Endothelial cell of umbilical vein (primary cell): ENCODE data around the gene TRAP1. TPM values are rescaled to one million over a fixed set of nuclear protein-coding genes. Genes with fewer than 3 reads are reported as not detected.

ENCODE experiments used
- BruUV-seq: library from RNA; stranded (reverse); fragments of 400-500 nt; replicated peaks from 2 replicates; lab custom pipeline; 2021; lab: Mats Ljungman, UMichigan
- CTCF ChIA-PET: fragments of 300-600, 350-600 bp; sonication (Branson Sonifier 250); formaldehyde crosslinking; loops from one replicate; lab custom pipeline; 2021; ENCODE audit warnings: antibody characterized with exemption, inconsistent platforms; lab: Charles Lee
- POLR2A ChIA-PET: fragments of 300-600, 350-600 bp; sonication (Branson Sonifier 250); formaldehyde crosslinking; loops from one replicate; lab custom pipeline; 2021; ENCODE audit warnings: antibody characterized with exemption, inconsistent platforms; lab: Charles Lee
- DNase-seq: peaks from one replicate; pipeline ENCODE4 v3.0.0-alpha.2; 2011; ENCODE audit warnings: low read depth, low spot score
- FAIRE-seq: peaks from 2 replicates; lab custom pipeline; 2011; peaks lifted over from hg19 to GRCh38; lab: Jason Lieb, UNC
- H2AFZ ChIP-seq: 2 replicates; pipeline ENCODE4 v1.6.0; 2012; ENCODE audit warnings: low read depth, low read length, control low read depth, inconsistent platforms
- H3K27ac ChIP-seq: 2 replicates; pipeline ENCODE4 v1.5.1; 2011; ENCODE audit warnings: low read depth, mild to moderate bottlenecking, control low read depth, low read length, moderate library complexity; ENCODE audit not compliant: insufficient read depth
- H3K27me3 ChIP-seq, 2 experiments: 2 replicates each; pipeline versions ENCODE4 v1.6.0 to v1.6.1; 2011; ENCODE audit warnings: low read length in 2 of 2, mixed read lengths in 1 of 2; ENCODE audit not compliant: control insufficient read depth in 2 of 2, insufficient read depth in 2 of 2
- H3K36me3 ChIP-seq, 2 experiments: 2 replicates in 1 of 2; 3 replicates in 1 of 2; pipeline ENCODE4 v1.5.1; 2011; ENCODE audit warnings: low read length in 2 of 2, mild to moderate bottlenecking in 1 of 2, moderate library complexity in 1 of 2; ENCODE audit not compliant: control insufficient read depth in 2 of 2, insufficient read depth in 2 of 2; ENCODE audit errors: extremely low read depth in 1 of 2
- H3K4me1 ChIP-seq: 3 replicates; pipeline ENCODE4 v1.5.1; 2011; ENCODE audit warnings: mild to moderate bottlenecking, low read length; ENCODE audit not compliant: control insufficient read depth, insufficient read depth; ENCODE audit errors: extremely low read depth
- H3K4me2 ChIP-seq: 2 replicates; pipeline ENCODE4 v1.6.1; 2011; ENCODE audit warnings: low read length, control low read depth, mixed read lengths; ENCODE audit not compliant: insufficient read depth
- H3K4me3 ChIP-seq, 3 experiments: fragments of 200-600 bp in 1 of 3; sonication (generic), shearing (Covaris generic) in 1 of 3; replicated peaks in 1 of 3; 2 replicates each; pipeline ENCODE4 v1.5.1; 2011 to 2016; ENCODE audit warnings: control low read depth in 3 of 3, low read length in 3 of 3, mild to moderate bottlenecking in 2 of 3, inconsistent platforms in 1 of 3, low read depth in 1 of 3, moderate library complexity in 1 of 3; ENCODE audit not compliant: insufficient read depth in 1 of 3
- H3K79me2 ChIP-seq: 2 replicates; pipeline ENCODE4 v1.6.0; 2012; ENCODE audit warnings: low read length, inconsistent platforms; ENCODE audit not compliant: control insufficient read depth, insufficient read depth
- H3K9ac ChIP-seq: replicated peaks from 2 replicates; pipeline ENCODE3; 2011; ENCODE audit warnings: low read length, control low read depth; ENCODE audit not compliant: insufficient read depth; ENCODE audit errors: extremely low read depth
- H3K9me1 ChIP-seq: replicated peaks from 3 replicates; pipeline ENCODE4 v1.6.0; 2011; ENCODE audit warnings: mild to moderate bottlenecking, low read length; ENCODE audit not compliant: control insufficient read depth, insufficient read depth; ENCODE audit errors: extremely low read depth
- H3K9me3 ChIP-seq: replicated peaks from 2 replicates; pipeline ENCODE4 v1.5.1; 2012; ENCODE audit warnings: low read length, inconsistent platforms; ENCODE audit not compliant: control insufficient read depth, insufficient read depth
- H4K20me1 ChIP-seq: replicated peaks from 2 replicates; pipeline ENCODE3; 2011; ENCODE audit warnings: mild to moderate bottlenecking, low read length; ENCODE audit not compliant: control insufficient read depth, insufficient read depth; ENCODE audit errors: extremely low read depth
- CTCF ChIP-seq, 2 donors: IDR thresholded peaks; 1 replicate in 1 of 2; 2 replicates in 1 of 2; pipeline ENCODE4 v1.5.1; 2011; ENCODE audit warnings: low read length in 2 of 2, mild to moderate bottlenecking in 2 of 2, moderate library complexity in 2 of 2, control low read depth in 1 of 2, inconsistent platforms in 1 of 2, low read depth in 1 of 2; ENCODE audit not compliant: insufficient read depth in 1 of 2; ENCODE audit errors: extremely low read depth in 1 of 2
- EZH2 ChIP-seq: IDR thresholded peaks from 2 replicates; pipeline ENCODE4 v1.6.1; 2012; ENCODE audit warnings: borderline replicate concordance, low read depth, mild to moderate bottlenecking, moderate library complexity, low read length, inconsistent platforms; ENCODE audit not compliant: severe bottlenecking
- FOS ChIP-seq: IDR thresholded peaks from 2 replicates; pipeline ENCODE4 v1.6.1; 2011; ENCODE audit warnings: mild to moderate bottlenecking, low read length, moderate library complexity, borderline replicate concordance; ENCODE audit not compliant: insufficient read depth
- GATA2 ChIP-seq: IDR thresholded peaks from 2 replicates; pipeline ENCODE4 v1.7.0; 2011; ENCODE audit warnings: low read depth, mild to moderate bottlenecking, moderate library complexity, mixed read lengths, low read length; ENCODE audit not compliant: insufficient read length, insufficient read depth
- JUN ChIP-seq: IDR thresholded peaks from 2 replicates; pipeline ENCODE4 v1.6.1; 2011; ENCODE audit warnings: borderline replicate concordance, low read depth; ENCODE audit not compliant: insufficient read length, insufficient read depth
- MAX ChIP-seq: IDR thresholded peaks from 2 replicates; pipeline ENCODE4 v1.6.1; 2011; ENCODE audit not compliant: insufficient read depth, insufficient read length
- MYC ChIP-seq: IDR thresholded peaks from one replicate; pipeline ENCODE4 v1.6.1; 2011; ENCODE audit warnings: mild to moderate bottlenecking, low read depth, low read length
- POLR2A ChIP-seq: IDR thresholded peaks from 2 replicates; pipeline ENCODE4 v1.6.1; 2012; ENCODE audit warnings: low read depth, mild to moderate bottlenecking, control low read depth, low read length
- POLR2AphosphoS5 ChIP-seq: IDR thresholded peaks from 2 replicates; pipeline ENCODE4 v1.6.1; 2012; ENCODE audit warnings: low read depth, mild to moderate bottlenecking, control low read depth, low read length, moderate library complexity; ENCODE audit not compliant: insufficient read depth
- dilution Hi-C: fragments of 300-500 bp; cut with MboI; formaldehyde crosslinking; loops from one replicate; pipeline ENCODE4 v1.15.0; 2019; ENCODE audit warnings: low sequenced_read_pairs; ENCODE audit not compliant: extremely low pct_ligation_motif_present
- intact Hi-C: fragments of 100-400 bp; cut with micrococcal nuclease; formaldehyde crosslinking; loops from one replicate; pipeline ENCODE4 v1.10.0; 2022
- polyA plus RNA-seq, 4 experiments: library from polyadenylated mRNA; depleted of rRNA in 3 of 4; stranded (reverse) in 3 of 4; unstranded in 1 of 4; fragments of >200 nt; gene quantifications; 2 replicates each; pipeline versions ENCODE4 v1.2.1 to v1.2.3, GENCODE V29; 2011 to 2012; ENCODE audit warnings: missing spikeins in 1 of 4
- total RNA-seq: library from RNA; stranded (reverse); gene quantifications from 2 replicates; pipeline ENCODE4 v1.2.3, GENCODE V29; 2021

The TRAP1 gene
- total and polyA plus RNA-seq, 2 donors (not counting 3 experiments of a cell fraction or from before 2014, with no cell fraction given): 95.6 to 102 TPM

GRCh38 chr16:3748307-3748706 is 31.0 kb upstream of the TRAP1 start:
- no peaks in the 10 kb centered on the region for H4K20me1 ChIP-seq
- intact Hi-C loops (no loop called here), dilution Hi-C loops (no loop called here)
- no TSS peak for BruUV-seq
- H3K79me2 ChIP-seq: no peaks in the 10 kb centered on the region
- CTCF ChIA-PET: no interaction called here
- H3K9me1 ChIP-seq: no peaks in the 10 kb centered on the region
- POLR2A ChIA-PET: no interaction called here
- H3K27me3 ChIP-seq: no peaks in the 10 kb centered on the region
- peaks cover 14 to 36% of the 10 kb centered on the region in 2 experiments for H3K36me3 ChIP-seq
- H3K4me3 ChIP-seq: no peak overlapping the region
- no peaks in the 10 kb centered on the region for H3K9me3 ChIP-seq
- TF ChIP-seq GATA2: no peak
- DNase-seq (peak; percentile 7), FAIRE-seq (no peak)
- H2AFZ ChIP-seq: no peak overlapping the region
- no peaks in the 10 kb centered on the region for H3K4me1 ChIP-seq
- H3K27ac ChIP-seq: no peak overlapping the region
- H3K4me2 ChIP-seq: no peak overlapping the region
- no peak overlapping the region for H3K9ac ChIP-seq

GRCh38 chr16:3745751-3746355 is 28.5 kb upstream of the TRAP1 start:
- BruUV-seq: no TSS peak
- Histone ChIP-seq H4K20me1 (no peaks in the 10 kb centered on the region), H3K79me2 (no peaks in the 10 kb centered on the region), H3K36me3 (peaks cover 14 to 45% of the 10 kb centered on the region in 2 experiments), H3K4me2 (no peak overlapping the region), H3K4me3 (no peak overlapping the region), H3K27ac (no peak overlapping the region), H3K27me3 (no peaks in the 10 kb centered on the region), H3K9ac (no peak overlapping the region), H3K9me3 (no peaks in the 10 kb centered on the region), H3K9me1 (no peaks in the 10 kb centered on the region), H2AFZ (no peak overlapping the region), H3K4me1 (no peaks in the 10 kb centered on the region)
- ChIA-PET POLR2A (no interaction called here), CTCF (interaction anchor here (1.2 kb wide), 1 partner anchor 133 kb away, joined by 3 read pairs; no protein-coding TSS in a partner anchor)
- dilution Hi-C loops (no loop called here), intact Hi-C loops (no loop called here)
- FAIRE-seq (no peak), DNase-seq (peak; percentile 13)
- no peak for TF ChIP-seq MAX
- no peak for TF ChIP-seq JUN
- TF ChIP-seq EZH2: no peak
- TF ChIP-seq POLR2A: no peak
- TF ChIP-seq FOS: no peak
- no peak for TF ChIP-seq GATA2
- no peak for TF ChIP-seq MYC
- TF ChIP-seq CTCF (IDR thresholded peaks at IDR 0.05; ENCODE audit: extremely low read depth in 1 of 2, insufficient read depth in 1 of 2, low read depth in 1 of 2, low read length in 2 of 2): no peak
- TF ChIP-seq POLR2AphosphoS5: no peak
